Common myeloid progenitor, CD34-positive (primary cell): ENCODE measurements around the gene CSF1.
"Not testable (repeated sequence)": the region's sequence is repeated elsewhere in the genome, so short reads cannot be mapped to it uniquely, and the experiment has no call there.

Experiments
- CTCF ChIA-PET: fragments of 350-600 bp; sonication (Branson Sonifier 250); formaldehyde crosslinking; loops from one replicate; lab custom pipeline; 2021; ENCODE audit warnings: antibody characterized with exemption; lab: Charles Lee
- POLR2A ChIA-PET: fragments of 350-600 bp; sonication (Branson Sonifier 250); formaldehyde crosslinking; loops from one replicate; lab custom pipeline; 2021; ENCODE audit warnings: antibody characterized with exemption; lab: Charles Lee
- DNase-seq, 3 donors: peaks; one replicate each; pipeline versions ENCODE4 v3.0.0 to v3.0.0-alpha.2; 2013
- H3K27ac ChIP-seq, 2 experiments: 1 replicate in 1 of 2; 2 replicates in 1 of 2; pipeline ENCODE4 v1.7.0; 2013; ENCODE audit warnings: inconsistent platforms in 2 of 2, low read length in 2 of 2, mild to moderate bottlenecking in 2 of 2, low read depth in 1 of 2, moderate library complexity in 1 of 2; ENCODE audit not compliant: severe bottlenecking in 2 of 2, insufficient read depth in 1 of 2, poor library complexity in 1 of 2
- H3K27me3 ChIP-seq, 5 experiments: replicated peaks in 2 of 5; 1 replicate in 3 of 5; 2 replicates in 2 of 5; pipeline versions ENCODE4 v1.6.1 to v1.7.0; 2013; ENCODE audit warnings: low read length in 4 of 5, mild to moderate bottlenecking in 2 of 5, moderate library complexity in 2 of 5, inconsistent platforms in 1 of 5; ENCODE audit not compliant: insufficient read depth in 5 of 5, control insufficient read depth in 4 of 5
- H3K36me3 ChIP-seq, 4 experiments: 1 replicate in 2 of 4; 2 replicates in 2 of 4; pipeline versions ENCODE4 v1.6.1 to v1.7.0; 2013; ENCODE audit warnings: low read length in 3 of 4, control low read depth in 1 of 4, mild to moderate bottlenecking in 1 of 4; ENCODE audit not compliant: control insufficient read depth in 4 of 4, insufficient read depth in 4 of 4
- H3K4me1 ChIP-seq, 4 experiments: 1 replicate in 3 of 4; 2 replicates in 1 of 4; pipeline versions ENCODE4 v1.6.1 to v1.7.1; 2013; ENCODE audit warnings: low read length in 3 of 4, mild to moderate bottlenecking in 3 of 4, control low read depth in 1 of 4, inconsistent platforms in 1 of 4, moderate library complexity in 1 of 4; ENCODE audit not compliant: control insufficient read depth in 4 of 4, insufficient read depth in 4 of 4; ENCODE audit errors: control extremely low read depth in 1 of 4
- H3K4me3 ChIP-seq, 7 experiments: 1 replicate in 4 of 7; 2 replicates in 3 of 7; pipeline versions ENCODE4 v1.5.1 to v1.7.0; 2013; ENCODE audit warnings: mild to moderate bottlenecking in 7 of 7, low read length in 6 of 7, moderate library complexity in 6 of 7, inconsistent platforms in 2 of 7, low read depth in 2 of 7, control low read depth in 1 of 7; ENCODE audit not compliant: insufficient read depth in 4 of 7, control insufficient read depth in 1 of 7; ENCODE audit errors: extremely low read depth in 1 of 7
- H3K9me3 ChIP-seq, 5 experiments: 1 replicate in 4 of 5; 2 replicates in 1 of 5; pipeline versions ENCODE4 v1.6.1 to v1.7.1; 2013; ENCODE audit warnings: low read length in 4 of 5, mild to moderate bottlenecking in 2 of 5, inconsistent platforms in 1 of 5, low read depth in 1 of 5, moderate library complexity in 1 of 5; ENCODE audit not compliant: control insufficient read depth in 4 of 5, insufficient read depth in 2 of 5; ENCODE audit errors: control extremely low read depth in 1 of 5
- WGBS: methylation state at CpG from one replicate; pipeline ENCODE4 v1.1.5; 2013; ENCODE audit not compliant: insufficient coverage; 5-methylcytosine and 5-hydroxymethylcytosine counted together

CSF1 gene

DNA sequence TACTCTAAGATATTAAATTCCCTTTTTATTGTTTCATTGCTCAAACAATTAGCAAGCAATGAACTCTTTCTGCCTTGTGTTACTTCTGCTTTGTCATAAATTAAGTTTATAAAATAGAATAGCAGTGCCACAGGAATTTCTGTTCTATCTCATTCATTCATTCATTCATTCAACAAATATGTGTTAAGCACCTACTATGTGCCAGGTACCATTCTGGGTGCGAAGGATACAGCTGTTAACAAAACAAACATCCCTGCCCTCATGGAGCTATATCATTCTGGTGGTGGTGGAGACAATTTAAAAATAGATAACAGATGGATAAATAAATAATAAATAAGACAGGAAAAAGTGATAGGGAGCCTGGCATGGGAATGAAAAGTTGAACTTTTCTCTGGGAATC lies 39.4 kb downstream of the CSF1 start:
- DNase-seq = no peak
- POLR2A ChIA-PET = no interaction called here
- Histone ChIP-seq H3K27ac (no peak overlapping the region), H3K36me3 (no peaks in the 10 kb centered on the region), H3K9me3 (no peaks in the 10 kb centered on the region), H3K4me1 (peaks cover 0 to 3% (median 0%) of the 10 kb centered on the region in 4 experiments), H3K27me3 (no peaks in the 10 kb centered on the region), H3K4me3 (no peak overlapping the region)
- CTCF ChIA-PET = no interaction called here
- no CpG with 5 or more reads among the region's 1 CpG for WGBS

DNA sequence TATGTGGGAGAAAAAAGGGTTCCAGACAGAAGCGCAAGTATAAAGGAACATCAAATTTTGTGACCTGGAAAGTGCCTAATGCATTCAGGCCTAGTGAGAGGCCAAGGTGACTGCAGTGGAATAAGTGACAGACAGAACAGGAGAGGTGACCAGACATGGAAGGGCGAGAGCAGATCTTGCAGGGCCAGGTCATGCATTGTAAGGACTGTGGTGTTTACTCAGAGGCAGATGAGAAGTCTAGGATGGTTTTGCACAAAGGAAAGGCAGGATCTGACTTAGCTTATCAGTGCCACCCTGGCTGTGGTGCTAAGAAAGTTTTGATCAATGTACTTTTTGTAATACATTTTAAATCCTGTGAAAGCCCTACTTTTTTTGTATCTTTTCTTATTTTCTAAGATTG lies 39.9 kb downstream of the CSF1 start:
- 100% methylated on average over 2 of the region's 2 CpGs for WGBS
- H3K27ac ChIP-seq = peak overlapping the region in 1 of 2 experiments; percentile 1
- H3K4me3 ChIP-seq = no peak overlapping the region
- H3K36me3 ChIP-seq = no peaks in the 10 kb centered on the region
- CTCF ChIA-PET = no interaction called here
- no peaks in the 10 kb centered on the region for H3K27me3 ChIP-seq
- DNase-seq = no peak
- no peaks in the 10 kb centered on the region for H3K9me3 ChIP-seq
- peaks cover 0 to 3% (median 0%) of the 10 kb centered on the region in 4 experiments for H3K4me1 ChIP-seq
- POLR2A ChIA-PET = no interaction called here

DNA sequence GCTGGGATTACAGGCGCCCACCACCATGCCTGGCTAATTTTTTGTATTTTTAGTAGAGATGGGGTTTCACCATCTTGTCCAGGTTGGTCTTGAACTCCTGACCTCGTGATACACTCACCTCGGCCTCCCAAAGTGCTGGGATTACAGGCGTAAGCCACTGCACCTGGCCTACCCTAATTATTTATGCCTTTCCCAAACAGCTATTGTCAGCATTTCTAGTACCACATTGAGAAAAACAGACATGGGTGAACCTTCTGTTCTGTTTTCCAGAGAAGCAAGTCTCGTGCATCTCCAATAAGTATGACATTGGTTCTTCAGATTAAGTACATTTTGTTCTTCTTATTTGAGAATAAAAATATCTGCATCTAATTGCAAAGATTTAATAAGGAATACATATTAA lies 40.9 kb downstream of the CSF1 start:
- H3K36me3 ChIP-seq, H3K9me3 ChIP-seq, H3K27ac ChIP-seq, POLR2A ChIA-PET, DNase-seq, H3K27me3 ChIP-seq, H3K4me3 ChIP-seq, H3K4me1 ChIP-seq: not testable (repeated sequence)
- WGBS = 100% methylated on average over 3 of the region's 5 CpGs
- CTCF ChIA-PET = interaction anchor here (1.0 kb wide), 1 partner anchor 31 kb away, joined by 3 read pairs; no protein-coding TSS in a partner anchor

DNA sequence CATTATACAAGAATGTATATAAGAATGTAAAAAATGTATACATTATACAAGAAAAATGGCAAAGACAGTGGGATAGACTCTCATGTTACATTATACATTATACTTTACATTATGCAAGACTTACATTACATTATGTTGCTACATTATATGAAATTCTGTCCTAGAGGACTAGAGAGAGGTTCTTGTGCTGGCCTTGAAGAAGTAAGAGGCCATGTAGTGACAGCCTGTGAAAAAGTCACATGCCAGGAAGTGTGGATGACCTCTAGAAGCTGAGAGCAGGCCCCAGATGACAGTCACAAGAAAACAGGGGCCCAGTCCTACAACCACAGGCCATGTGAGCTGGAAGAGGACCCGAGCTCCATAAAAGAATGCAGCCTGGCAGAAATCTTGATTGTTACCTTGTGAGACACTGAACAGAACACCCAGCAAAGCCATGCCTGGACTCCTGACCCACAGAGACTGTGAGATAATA lies 43.4 kb downstream of the CSF1 start:
- POLR2A ChIA-PET = interaction anchor here (0.6 kb wide), 1 partner anchor 9 kb away, joined by 3 read pairs; no protein-coding TSS in a partner anchor
- Histone ChIP-seq H3K36me3 (no peaks in the 10 kb centered on the region), H3K27me3 (no peaks in the 10 kb centered on the region), H3K27ac (no peak overlapping the region), H3K4me3 (no peak overlapping the region), H3K4me1 (peaks cover 0 to 3% (median 0%) of the 10 kb centered on the region in 4 experiments), H3K9me3 (no peaks in the 10 kb centered on the region)
- CTCF ChIA-PET = no interaction called here
- WGBS = 86% methylated on average over 1 of the region's 1 CpG
- no peak for DNase-seq

DNA sequence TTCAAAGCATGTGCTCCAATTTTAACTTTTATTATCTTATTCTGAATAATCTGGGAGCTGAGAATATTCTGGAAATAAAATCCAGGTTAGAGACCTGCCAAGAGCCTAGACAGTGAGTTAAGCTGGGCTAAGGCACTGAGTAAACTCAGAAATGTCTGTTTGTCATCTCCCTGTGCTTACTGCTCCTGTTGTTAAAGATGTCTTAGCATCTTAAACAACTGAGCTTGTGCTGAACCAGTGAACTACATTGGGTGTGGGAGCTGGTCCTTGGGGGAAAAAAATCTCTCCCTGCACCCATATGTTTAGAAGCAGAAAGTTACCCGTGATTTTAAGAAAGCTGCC lies 49.0 kb downstream of the CSF1 start:
- POLR2A ChIA-PET = no interaction called here
- H3K4me3 ChIP-seq = no peak overlapping the region
- 100% methylated on average over 1 of the region's 1 CpG for WGBS
- H3K27ac ChIP-seq = no peak overlapping the region
- H3K9me3 ChIP-seq = no peaks in the 10 kb centered on the region
- no peaks in the 10 kb centered on the region for H3K36me3 ChIP-seq
- no peaks in the 10 kb centered on the region for H3K27me3 ChIP-seq
- H3K4me1 ChIP-seq = no peaks in the 10 kb centered on the region
- no peak for DNase-seq
- CTCF ChIA-PET = interaction anchor here (1.1 to 5.2 kb wide), 8 partner anchors 13 to 189 kb away, joined by 3 to 21 read pairs (median 4); partner anchors contain the start of gene AHCYL1

DNA sequence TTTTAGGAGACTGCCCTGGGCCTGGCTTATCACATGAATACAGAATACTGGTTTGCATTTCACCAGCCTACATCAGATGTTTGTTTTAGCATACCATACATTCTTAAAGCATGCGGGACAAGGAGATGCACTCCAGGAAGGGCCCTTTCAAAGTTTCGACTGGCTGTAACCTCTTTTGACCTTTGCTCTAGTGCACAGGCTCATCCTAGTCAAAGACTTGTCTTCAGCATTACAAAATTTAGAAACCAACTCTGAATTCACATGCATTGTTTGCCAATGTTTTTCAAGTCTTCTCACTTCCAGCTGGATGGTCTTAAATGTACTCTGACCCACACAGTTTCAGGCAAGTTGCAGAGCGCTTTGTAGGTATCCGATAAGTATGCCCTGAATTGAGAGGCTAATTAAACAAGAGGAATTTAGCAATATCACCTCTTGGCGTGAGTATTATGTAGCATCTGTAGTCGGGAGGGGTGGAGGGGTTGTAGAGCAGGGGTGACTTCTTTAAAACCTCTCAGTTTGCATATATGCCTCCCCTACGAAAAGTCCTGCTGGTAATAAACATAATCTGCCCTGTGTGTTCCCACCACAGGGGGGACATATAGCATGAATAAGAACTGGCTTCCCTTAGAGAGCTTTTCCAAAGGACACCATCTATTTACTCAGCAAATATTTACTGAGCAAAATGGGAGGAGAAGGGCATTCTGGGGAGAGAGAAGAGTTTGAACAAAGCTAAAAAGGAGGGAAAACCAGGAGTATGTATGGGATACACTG lies 49.5 kb downstream of the CSF1 start:
- H3K27me3 ChIP-seq = no peaks in the 10 kb centered on the region
- H3K27ac ChIP-seq = no peak overlapping the region
- H3K4me3 ChIP-seq = no peak overlapping the region
- WGBS = 96% methylated on average over 6 of the region's 7 CpGs
- POLR2A ChIA-PET = no interaction called here
- DNase-seq = no peak
- no peaks in the 10 kb centered on the region for H3K9me3 ChIP-seq
- CTCF ChIA-PET = interaction anchor here (0.9 to 5.2 kb wide), 8 partner anchors 19 to 183 kb away, joined by 3 to 21 read pairs (median 4); partner anchors contain the start of gene AHCYL1
- H3K36me3 ChIP-seq = no peaks in the 10 kb centered on the region
- no peaks in the 10 kb centered on the region for H3K4me1 ChIP-seq

DNA sequence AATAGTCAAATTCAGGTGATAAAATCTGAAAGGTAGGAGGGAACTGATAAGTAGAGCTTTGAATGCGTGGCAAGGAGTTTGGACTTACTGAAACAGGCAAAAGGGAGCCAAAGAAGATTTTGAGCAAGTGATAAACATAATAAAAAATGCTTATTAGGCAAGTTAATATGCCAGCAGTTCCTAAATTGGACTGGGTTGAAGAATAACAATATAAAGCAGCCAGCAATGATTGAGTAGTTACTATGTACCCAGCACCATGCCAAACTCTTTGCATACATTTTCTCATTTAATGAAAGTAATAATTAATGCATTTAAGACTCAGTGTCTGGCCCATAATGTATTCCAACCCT lies 50.1 kb downstream of the CSF1 start:
- Histone ChIP-seq H3K4me1 (no peaks in the 10 kb centered on the region), H3K27ac (no peak overlapping the region), H3K36me3 (no peaks in the 10 kb centered on the region), H3K4me3 (no peak overlapping the region), H3K27me3 (no peaks in the 10 kb centered on the region), H3K9me3 (no peaks in the 10 kb centered on the region)
- ChIA-PET POLR2A (no interaction called here), CTCF (interaction anchor here (0.9 to 5.2 kb wide), 3 partner anchors 20 to 175 kb away, joined by 3 to 21 read pairs (median 3); partner anchors contain the start of gene AHCYL1)
- no peak for DNase-seq
- WGBS = 100% methylated on average over 1 of the region's 1 CpG
